ENCODE data around the gene TAF1C.

TAF1C gene

DNA sequence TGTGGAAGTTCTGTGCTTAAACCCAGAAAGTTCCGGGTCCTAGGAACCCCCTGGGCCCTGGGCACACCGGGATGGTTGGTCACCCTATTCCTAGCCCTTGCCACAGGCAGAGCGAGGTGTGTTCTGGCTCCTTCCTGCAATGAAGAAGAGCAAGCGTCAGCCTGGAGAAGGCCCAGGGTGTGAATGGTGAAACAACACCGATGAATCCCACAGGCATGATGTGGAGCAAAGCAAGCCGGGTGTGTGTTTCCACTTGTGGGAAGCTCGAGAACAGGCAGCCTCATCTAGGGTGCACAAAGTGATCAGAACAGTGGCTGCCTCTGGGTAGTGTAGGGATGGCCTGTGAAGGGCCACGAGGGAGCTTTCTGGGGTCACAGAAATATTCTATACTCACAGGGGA lies 39.2 kb upstream of the TAF1C start:
- H3K9me2 ChIP-seq (replicated peaks; ENCODE audit: low read depth, low read length): no peaks in the 10 kb centered on the region
- no peak overlapping the region for H2AFZ ChIP-seq (ENCODE audit: low read length)
- H3K27me3 ChIP-seq (ENCODE audit: insufficient read depth, low read length, poor library complexity, severe bottlenecking): no peaks in the 10 kb centered on the region
- H3K4me1 ChIP-seq (ENCODE audit: insufficient read depth, low read length, poor library complexity, severe bottlenecking): no peaks in the 10 kb centered on the region
- no peaks in the 10 kb centered on the region for H3K36me3 ChIP-seq (ENCODE audit: insufficient read depth, low read length)
- TF ChIP-seq, protein P1, sequence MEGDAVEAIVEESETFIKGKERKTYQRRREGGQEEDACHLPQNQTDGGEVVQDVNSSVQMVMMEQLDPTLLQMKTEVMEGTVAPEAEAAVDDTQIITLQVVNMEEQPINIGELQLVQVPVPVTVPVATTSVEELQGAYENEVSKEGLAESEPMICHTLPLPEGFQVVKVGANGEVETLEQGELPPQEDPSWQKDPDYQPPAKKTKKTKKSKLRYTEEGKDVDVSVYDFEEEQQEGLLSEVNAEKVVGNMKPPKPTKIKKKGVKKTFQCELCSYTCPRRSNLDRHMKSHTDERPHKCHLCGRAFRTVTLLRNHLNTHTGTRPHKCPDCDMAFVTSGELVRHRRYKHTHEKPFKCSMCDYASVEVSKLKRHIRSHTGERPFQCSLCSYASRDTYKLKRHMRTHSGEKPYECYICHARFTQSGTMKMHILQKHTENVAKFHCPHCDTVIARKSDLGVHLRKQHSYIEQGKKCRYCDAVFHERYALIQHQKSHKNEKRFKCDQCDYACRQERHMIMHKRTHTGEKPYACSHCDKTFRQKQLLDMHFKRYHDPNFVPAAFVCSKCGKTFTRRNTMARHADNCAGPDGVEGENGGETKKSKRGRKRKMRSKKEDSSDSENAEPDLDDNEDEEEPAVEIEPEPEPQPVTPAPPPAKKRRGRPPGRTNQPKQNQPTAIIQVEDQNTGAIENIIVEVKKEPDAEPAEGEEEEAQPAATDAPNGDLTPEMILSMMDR (conservative IDR thresholded peaks at IDR 0.05; ENCODE audit: low read length): no peak
- TF ChIP-seq EZH2phosphoT487 (IDR thresholded peaks at IDR 0.05; ENCODE audit: borderline replicate concordance): no peak
- no peaks in the 10 kb centered on the region for H4K20me1 ChIP-seq (ENCODE audit: insufficient read depth, low read length, poor library complexity, severe bottlenecking)
- H3K4me3 ChIP-seq (ENCODE audit: low read length, poor library complexity, severe bottlenecking): no peak overlapping the region
- no peak overlapping the region for H3K4me2 ChIP-seq (ENCODE audit: low read depth, low read length, poor library complexity, severe bottlenecking)
- no peaks in the 10 kb centered on the region for H3F3A ChIP-seq (ENCODE audit: low read depth)
- H3K79me2 ChIP-seq (ENCODE audit: insufficient read depth, low read length): no peaks in the 10 kb centered on the region
- H3K9ac ChIP-seq (ENCODE audit: low read depth, low read length, poor library complexity, severe bottlenecking): no peak overlapping the region
- H3K9me3 ChIP-seq (ENCODE audit: insufficient read depth, low read depth, low read length): no peaks in the 10 kb centered on the region

DNA sequence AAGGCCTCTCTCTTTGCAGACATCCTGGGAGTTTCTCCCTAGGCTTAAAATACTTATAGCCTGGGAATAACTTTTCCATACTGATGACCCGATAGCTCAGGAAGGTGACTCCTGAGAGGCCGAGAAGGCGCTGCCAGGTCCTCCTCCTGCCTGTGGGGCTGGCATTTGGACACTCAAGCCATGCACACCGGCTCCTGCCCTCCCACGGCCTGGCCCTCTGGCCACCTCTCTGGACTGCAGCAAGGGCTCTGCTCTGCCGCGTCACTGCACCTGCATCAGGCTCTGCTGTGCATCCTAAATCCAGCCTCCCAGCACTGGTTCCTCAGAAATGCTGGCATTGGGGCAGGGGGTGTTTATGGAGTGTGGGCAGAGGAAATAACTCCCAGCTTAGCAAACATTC lies 38.7 kb upstream of the TAF1C start:
- no peak overlapping the region for H3K4me3 ChIP-seq (ENCODE audit: low read length, poor library complexity, severe bottlenecking)
- no peak overlapping the region for H3K4me2 ChIP-seq (ENCODE audit: low read depth, low read length, poor library complexity, severe bottlenecking)
- no peaks in the 10 kb centered on the region for H3K36me3 ChIP-seq (ENCODE audit: insufficient read depth, low read length)
- H3K79me2 ChIP-seq (ENCODE audit: insufficient read depth, low read length): no peaks in the 10 kb centered on the region
- no peaks in the 10 kb centered on the region for H3F3A ChIP-seq (ENCODE audit: low read depth)
- H3K9me3 ChIP-seq (ENCODE audit: insufficient read depth, low read depth, low read length): no peaks in the 10 kb centered on the region
- H4K20me1 ChIP-seq (ENCODE audit: insufficient read depth, low read length, poor library complexity, severe bottlenecking): no peaks in the 10 kb centered on the region
- H3K4me1 ChIP-seq (ENCODE audit: insufficient read depth, low read length, poor library complexity, severe bottlenecking): no peaks in the 10 kb centered on the region
- no peak overlapping the region for H2AFZ ChIP-seq (ENCODE audit: low read length)
- no peaks in the 10 kb centered on the region for H3K9me2 ChIP-seq (replicated peaks; ENCODE audit: low read depth, low read length)
- H3K27me3 ChIP-seq (ENCODE audit: insufficient read depth, low read length, poor library complexity, severe bottlenecking): no peaks in the 10 kb centered on the region
- TF ChIP-seq, protein P1 (conservative IDR thresholded peaks at IDR 0.05; ENCODE audit: low read length): no peak
- no peak for TF ChIP-seq EZH2phosphoT487 (IDR thresholded peaks at IDR 0.05; ENCODE audit: borderline replicate concordance)
- H3K9ac ChIP-seq (ENCODE audit: low read depth, low read length, poor library complexity, severe bottlenecking): no peak overlapping the region

DNA sequence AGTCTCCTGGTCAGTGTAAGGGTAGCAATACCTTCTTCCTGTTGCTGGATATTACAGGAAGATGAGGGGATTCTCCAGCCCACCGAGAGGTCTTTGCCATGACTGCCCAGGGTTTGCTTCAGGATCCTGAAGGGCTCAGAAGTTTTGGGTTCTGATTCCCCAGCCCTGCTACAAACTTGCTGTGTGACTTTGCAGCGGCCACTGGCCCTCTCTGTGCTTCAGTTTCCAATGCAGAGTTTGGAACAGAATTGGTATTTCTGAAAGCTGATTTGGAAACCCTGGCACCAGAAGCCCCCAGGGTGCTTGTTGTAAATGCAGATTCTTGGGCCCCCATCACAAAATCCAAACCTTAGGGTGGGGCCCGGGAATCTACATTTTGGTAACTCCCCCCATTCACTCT lies 38.3 kb upstream of the TAF1C start:
- Histone ChIP-seq H3K4me2 (ENCODE audit: low read depth, low read length, poor library complexity, severe bottlenecking) (no peak overlapping the region), H3F3A (ENCODE audit: low read depth) (no peaks in the 10 kb centered on the region), H3K9me3 (ENCODE audit: insufficient read depth, low read depth, low read length) (no peaks in the 10 kb centered on the region), H4K20me1 (ENCODE audit: insufficient read depth, low read length, poor library complexity, severe bottlenecking) (no peaks in the 10 kb centered on the region), H3K4me1 (ENCODE audit: insufficient read depth, low read length, poor library complexity, severe bottlenecking) (no peaks in the 10 kb centered on the region), H3K9ac (ENCODE audit: low read depth, low read length, poor library complexity, severe bottlenecking) (no peak overlapping the region), H3K36me3 (ENCODE audit: insufficient read depth, low read length) (no peaks in the 10 kb centered on the region), H3K27me3 (ENCODE audit: insufficient read depth, low read length, poor library complexity, severe bottlenecking) (no peaks in the 10 kb centered on the region), H3K4me3 (ENCODE audit: low read length, poor library complexity, severe bottlenecking) (no peak overlapping the region), H3K9me2 (replicated peaks; ENCODE audit: low read depth, low read length) (no peaks in the 10 kb centered on the region), H3K79me2 (ENCODE audit: insufficient read depth, low read length) (no peaks in the 10 kb centered on the region), H2AFZ (ENCODE audit: low read length) (no peak overlapping the region)
- TF ChIP-seq, protein P1 (conservative IDR thresholded peaks at IDR 0.05; ENCODE audit: low read length): no peak
- no peak for TF ChIP-seq EZH2phosphoT487 (IDR thresholded peaks at IDR 0.05; ENCODE audit: borderline replicate concordance)
